Stimulated activated CD4-positive, alpha-beta T cell treated with anti-CD3 and anti-CD28 coated beads, Interleukin-1b, Interleukin-23, amount 100 ng/mL, for 4 hours (primary cell): ENCODE data around the gene CFAP65.
A peak's percentile ranks its signal among the peaks of the same experiment; 100 is the strongest.

Experiments
- DNase-seq, 2 donors: peaks; one replicate each; pipeline ENCODE4 v3.0.0-alpha.2; 2020; ENCODE audit warnings: low read depth in 2 of 2

The CFAP65 gene

DNA sequence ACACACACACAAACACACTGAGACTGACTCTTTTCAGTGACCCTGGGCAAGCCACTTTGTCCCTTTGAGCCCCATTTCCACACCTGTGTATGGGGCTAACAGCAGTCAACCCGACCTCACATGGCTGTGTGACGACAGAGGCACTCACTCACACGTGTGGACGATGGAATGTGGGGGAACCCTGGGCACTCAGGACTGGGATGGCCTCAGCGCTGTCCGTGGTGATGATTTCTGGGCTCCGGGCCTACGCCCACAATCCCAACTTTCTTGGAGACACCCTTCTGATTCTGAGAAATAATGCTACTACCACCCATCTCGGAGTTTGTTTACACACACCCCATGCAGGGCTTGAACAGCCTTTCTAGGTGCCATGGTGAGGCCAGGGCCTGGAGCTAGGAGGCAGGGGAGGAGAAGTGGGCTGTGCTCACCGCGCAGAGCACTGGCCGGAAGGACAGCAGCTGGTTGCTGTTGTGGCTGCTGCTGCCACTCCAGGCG is 49.6 kb downstream of the CFAP65 start:
- DNase-seq, result no peak

DNA sequence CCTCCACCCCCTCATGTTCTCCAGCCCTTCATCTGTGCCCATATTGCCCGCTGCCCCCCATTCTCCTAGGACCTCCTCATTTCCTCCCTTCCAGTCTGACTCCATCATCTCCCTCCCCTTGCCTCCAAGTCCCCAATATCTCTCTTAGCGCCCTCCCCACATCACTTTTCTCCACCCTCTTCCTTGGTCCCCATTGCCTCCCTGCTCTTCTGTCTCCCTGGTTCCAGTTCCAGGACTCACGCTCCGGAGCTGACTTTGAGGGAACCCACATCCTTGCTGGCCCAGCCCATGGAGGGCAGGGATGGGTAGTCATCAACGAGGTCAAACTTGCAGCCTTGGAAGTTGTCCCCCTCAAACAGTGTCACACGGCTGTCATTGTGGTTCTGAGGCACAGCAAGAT is 50.7 kb downstream of the CFAP65 start:
- DNase-seq, result no peak

DNA sequence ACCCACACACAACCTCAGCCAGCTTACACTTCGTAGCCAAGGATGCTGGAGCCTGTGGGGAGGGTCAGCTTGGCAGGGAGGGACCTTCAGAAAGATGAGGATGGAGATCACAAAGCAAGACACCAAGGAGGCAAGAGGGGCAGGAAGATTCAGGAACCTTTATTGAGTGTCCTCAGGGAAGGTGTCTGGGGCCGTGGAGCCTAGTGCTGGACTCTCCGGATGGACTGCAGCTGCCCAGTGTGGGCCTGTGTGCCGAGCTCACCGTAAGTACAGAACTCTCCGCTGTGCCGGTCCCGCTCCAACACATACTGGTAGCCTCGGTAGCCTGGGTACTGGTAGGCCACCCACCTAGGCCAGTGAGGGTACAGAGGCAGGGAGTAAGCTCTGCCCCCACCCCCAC is 51.3 kb downstream of the CFAP65 start:
- DNase-seq, result no peak

DNA sequence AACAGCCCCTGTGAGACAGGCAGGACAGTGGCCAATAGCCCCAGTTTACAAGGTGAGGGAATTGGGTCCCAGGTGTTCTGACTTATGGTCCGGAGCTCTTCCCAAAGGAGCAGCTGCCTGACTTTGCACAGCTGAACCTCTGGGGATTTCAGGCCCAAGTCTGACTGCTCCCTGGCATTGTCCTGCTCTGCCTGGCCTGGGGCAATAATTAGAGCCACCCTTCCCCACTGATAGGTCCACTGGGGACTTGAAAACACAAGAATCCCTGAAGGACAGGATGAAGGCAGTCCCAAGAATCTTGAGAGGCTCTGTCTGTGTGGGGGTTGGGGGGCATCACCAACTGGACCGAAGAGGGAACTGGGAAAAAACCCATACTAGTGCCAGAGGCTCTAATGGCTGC is 52.7 kb downstream of the CFAP65 start:
- DNase-seq, result no peak

DNA sequence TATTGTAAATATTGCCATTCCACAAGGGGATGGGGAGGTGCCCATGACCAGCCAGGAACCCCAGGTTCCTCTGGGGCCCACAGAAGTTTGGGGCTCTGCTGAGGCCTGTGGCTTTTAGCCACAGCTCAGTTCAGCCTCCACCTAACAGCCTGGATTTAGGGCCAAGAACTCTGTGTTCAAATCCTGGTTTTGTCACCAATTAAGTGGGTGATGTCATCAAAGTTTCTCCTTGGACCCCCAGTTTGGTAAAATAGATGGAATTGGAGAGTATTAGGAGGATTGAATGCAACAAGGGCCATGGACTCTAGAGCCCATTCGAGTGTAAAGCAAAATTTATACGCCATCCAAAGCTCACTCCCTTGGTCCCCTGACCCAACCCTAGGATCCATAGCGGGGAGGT is 53.2 kb downstream of the CFAP65 start:
- no peak for DNase-seq

DNA sequence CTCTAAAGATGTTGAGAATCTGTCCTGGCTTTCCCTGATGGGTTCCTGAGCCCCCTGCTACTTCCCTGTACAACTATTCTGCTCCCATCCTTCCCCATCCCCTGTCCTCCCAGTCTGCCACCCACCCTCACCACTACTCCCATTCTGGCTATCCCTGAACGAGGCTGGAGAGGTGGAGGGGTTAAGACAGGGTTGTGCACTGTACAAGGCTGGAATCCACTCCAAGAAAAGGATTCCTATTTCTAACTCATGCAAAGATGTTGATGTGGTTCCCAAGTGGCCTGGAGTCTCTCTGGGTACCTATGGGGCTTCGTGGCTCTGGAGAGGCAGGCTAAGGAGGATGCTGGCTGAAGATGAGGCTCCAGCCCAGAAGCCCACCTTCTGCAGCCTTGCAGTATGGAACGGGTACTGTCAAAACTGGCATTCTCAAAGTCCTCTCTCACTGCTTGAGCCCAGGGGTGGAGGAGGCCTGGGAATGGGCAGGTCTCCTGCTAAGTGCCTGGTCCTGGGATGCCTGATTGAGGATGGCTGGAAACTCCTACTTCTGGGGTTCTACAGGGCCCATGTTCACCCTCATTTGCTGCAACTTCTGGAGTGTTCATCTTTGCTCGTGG is 55.1 kb downstream of the CFAP65 start:
- DNase-seq, result no peak

DNA sequence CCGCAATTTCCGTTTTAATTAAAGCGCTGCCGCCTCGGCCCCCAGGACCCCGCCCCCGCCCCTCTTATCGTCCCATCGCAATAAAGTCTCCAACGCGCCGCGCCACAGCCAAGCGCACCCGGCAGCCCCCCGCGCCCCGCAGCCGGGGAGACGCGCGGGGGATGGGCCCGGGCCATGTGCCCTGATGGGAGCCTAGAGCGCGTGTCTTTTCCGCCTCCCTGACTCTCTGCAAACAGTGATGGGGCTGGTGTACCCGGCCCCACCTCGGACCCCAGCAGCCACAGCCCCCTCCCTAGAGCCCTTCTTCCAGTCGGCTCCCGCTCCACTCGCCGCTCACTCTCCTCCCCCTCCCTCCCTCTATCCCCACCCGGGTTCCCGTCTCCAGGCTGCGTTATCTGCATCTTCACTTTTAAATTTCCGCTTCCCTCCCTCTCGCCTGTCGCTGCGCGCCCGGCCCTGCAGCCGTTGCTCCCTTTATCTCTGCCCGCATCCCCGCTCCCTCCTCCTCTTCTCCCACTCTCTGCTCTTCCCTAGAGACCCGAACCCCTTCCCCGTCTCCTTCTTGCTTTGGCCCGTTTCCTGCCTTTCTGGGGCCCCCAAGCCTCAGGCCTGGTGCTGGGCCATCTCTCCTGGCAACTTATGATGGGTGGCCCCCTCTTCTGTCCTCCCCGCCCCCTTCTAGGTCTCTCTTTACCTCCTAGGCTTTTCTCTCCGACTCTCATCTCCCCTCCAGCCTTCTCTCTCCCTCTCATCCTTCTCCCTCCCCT is 55.8 kb downstream of the CFAP65 start:
- no peak for DNase-seq

DNA sequence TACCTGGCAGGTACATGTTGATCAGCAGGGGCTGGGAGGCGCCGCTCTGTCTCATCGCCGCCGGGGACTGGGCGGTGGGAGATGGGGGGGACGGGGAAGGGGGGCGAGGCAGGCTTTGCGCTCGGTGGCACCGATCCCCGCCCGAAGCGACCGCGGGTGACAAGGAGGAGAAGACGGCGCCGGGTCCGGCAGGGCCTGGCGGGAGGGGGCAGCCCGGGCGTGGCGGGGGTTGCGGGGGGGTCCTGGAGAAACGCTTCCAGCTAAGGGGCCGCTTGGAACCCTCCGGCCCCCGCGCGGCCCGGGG is 56.3 kb downstream of the CFAP65 start, which contains the start of gene FEV:
Gene FEV, minus strand, starts transcription at position 164 of the 304 bp plus-strand sequence. Its CDS starts 109 bp downstream, at position 55.
- DNase-seq, result no peak

DNA sequence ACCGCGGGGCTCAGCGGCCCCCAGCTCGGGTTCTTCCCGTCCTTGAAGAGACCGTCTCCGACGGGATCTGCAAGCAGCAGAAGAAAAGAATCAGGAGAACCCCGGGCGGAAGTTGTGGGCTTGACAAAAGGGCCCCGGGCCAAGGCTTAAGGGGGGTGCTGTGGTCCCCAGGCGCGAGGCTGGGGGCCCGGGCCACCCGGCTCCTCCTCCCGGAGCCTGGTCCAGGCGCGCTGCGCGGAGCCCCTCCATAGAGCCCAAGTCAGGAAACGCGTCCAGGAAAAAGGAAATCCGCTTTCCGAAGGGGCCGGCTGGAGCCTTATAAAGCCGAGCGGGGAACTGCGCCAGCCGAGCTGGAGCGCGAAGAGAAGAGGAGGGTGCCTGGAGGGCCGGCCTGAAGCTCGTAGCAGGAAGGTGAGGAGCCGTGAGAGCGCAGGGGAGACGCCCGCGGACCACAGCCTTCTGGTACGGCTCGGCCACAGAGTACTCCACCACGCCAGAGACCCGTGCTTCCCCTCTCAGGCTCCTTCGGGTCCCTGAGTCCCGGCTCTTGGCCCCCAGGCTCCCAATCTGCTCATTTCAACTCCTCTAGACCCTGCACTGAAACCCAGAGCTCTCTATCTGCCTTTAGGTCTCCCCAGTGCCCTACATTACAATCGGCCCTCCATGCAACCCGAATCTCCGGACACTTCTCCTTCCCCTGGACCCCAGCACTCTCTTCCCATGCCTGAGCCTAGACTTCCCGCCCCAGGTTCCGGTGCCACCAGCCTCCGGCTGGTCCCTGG is 56.9 kb downstream of the CFAP65 start:
- no peak for DNase-seq

DNA sequence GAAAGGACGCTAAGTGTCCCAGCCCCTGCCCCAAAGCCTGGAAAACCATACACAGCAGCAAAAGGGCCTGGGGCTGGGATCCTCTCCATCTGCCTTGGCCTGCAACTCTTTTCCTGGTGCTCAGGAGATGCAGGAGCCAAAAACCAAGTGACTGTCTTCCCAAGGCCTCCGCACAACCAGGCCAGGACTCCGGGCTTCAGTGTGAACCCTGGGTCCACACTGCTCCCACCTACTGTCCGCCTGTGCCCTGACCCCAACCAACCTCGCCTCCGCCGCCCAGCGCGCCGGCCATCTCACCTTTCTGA is 57.4 kb downstream of the CFAP65 start:
- DNase-seq, result no peak

DNA sequence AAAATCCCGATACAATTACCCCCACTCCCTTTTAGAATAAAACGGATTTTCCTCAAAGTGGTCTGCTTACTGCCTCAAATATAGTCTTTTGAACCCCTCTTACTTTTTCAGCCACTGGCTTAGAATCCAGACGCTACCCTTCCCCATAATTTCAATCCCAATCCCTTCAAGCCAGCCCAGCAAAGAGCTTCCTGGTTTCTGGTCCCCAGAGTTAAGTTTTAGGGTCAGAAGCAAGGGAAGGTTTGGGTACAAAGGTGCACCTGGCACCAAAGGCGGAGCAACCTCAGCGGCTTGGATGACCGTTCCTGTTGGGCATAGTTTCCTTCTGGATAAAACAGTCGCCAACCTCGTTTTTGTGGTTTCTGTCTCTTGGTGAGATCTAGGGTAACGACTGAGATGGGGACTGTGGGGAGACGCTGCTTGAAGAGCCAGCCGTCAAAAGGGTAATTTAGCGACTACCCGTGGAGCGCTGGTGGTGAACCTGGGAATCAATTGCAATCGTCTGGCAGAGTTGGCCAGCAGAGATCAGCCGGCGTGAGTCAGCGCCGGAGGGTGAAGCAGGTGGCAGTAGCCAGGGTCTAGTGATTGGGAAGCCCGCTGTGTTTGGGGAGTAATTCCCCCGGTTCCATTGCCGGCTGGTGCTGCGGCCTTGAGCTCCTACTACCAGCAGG is 57.9 kb downstream of the CFAP65 start:
- DNase-seq, result no peak

DNA sequence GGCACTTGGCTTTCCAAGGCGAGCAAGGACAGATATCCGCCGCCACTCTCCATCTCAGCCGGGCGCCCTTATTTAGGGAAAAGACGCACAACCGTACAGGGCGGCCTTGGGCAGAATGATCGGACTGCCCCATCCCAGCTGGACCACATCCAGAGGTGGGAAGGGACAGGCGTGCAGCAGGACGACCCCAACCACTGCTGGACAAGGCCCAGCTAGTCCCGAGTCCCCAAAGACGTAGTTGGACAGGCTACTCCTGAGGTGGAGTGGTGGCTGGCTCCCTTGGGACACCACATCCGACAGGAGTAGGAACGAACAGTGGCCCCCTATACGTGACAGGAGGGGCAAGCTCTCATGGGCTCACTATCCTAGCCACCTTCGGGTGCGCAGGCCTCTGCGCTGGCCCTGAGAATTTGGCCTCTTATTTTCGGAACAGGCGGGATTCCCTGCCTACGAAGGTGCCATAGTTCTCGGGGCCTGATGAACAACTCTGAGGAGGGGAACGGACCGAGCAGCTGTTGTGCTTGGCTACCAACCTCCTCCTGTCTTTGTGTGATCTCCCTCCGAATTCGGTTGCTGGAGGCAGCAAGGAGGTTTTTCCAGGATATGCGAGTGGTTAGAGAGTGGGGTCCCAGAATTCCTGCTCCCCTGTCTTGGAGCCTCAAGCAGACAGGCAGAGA is 58.6 kb downstream of the CFAP65 start:
- no peak for DNase-seq

DNA sequence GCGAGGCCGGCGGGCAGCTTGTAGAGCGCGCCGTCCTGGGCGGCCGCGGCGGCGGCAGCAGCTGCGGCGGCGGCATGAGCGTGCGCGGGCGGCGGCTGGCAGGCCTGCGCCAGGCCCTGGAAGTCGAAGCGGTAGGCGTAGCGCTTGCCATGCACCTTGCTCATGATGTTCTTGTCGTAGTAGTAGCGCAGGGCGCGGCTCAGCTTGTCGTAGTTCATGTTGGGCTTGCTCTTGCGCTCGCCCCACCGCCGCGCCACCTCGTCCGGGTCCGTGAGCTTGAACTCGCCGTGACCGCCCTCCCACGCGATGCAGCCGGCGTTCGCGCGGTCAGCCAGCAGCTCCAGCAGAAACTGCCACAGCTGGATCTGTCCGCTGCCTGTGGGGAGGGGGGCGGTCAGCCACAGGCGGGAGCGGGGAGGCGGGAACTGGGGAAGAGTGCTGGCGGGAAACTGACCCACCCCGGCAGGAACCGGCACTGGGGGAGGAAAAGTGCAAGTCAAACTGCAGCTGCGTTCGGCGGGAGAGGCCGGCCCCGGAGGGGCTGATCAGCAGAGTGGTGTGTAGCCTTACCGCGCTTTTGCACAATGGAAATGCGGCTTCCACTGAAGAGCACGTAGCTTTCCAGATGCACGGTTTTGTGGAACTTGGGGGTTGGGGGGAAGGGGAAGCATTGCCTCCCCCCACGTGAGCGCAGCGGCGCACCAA is 59.3 kb downstream of the CFAP65 start:
- DNase-seq, result peak in 1 of 2 donors; percentile 25

DNA sequence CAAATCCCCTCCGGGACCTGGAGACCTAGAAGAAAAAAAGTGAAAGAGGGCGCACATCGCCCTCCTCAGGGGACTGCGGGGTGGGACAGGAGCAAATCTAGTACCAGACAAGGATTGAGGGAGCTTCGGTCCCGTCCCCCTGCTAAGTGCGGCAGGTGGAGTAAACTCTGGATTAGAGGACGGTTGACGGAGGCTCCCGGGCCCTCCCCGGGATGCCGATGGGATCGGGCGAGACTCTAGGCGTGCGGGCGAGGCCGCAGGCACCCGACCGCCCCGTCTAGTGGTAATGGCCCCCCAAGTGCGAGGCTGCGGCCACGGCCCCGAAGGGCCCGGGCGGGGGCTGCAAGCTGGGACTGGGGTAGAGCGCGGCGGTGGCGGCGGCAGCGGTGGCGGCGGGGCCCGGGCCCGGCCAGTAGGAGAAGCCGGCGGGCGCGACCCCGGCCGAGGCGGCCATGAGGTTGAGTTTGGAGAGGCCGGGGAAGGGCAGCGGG is 59.9 kb downstream of the CFAP65 start:
- no peak for DNase-seq

DNA sequence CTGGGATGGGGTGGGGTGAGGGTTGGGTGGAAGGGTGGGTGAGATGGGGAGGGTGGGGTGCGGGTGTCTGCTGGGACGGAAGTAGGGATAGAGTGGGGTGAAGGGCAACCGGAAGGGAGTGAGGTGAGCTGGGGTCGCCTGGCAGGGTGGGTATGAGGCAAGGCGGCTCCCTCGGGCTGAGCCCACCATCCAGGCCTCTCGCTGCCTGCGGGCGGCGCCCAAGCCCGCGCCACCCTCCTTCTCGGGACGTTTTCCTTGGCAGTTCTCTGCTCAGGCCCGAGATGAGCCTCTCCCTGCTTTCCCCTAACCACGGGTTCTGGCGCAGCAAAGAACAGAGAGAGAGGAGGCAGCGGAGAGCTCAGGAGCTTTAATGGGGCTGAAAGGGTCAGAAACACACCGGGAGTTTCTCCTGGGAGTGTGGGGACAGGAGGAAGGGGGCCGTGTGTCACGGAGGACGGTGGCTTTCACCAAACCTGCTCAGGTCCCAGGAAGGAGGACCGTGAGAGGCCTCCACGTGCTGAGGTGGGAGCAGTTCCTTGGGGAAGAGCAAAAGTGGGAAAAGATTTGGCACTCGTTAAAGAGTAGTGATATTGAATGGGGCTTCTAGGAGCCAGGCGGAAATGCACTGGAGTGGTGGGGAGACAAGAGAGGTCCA is 60.5 kb downstream of the CFAP65 start:
- DNase-seq, result no peak

DNA sequence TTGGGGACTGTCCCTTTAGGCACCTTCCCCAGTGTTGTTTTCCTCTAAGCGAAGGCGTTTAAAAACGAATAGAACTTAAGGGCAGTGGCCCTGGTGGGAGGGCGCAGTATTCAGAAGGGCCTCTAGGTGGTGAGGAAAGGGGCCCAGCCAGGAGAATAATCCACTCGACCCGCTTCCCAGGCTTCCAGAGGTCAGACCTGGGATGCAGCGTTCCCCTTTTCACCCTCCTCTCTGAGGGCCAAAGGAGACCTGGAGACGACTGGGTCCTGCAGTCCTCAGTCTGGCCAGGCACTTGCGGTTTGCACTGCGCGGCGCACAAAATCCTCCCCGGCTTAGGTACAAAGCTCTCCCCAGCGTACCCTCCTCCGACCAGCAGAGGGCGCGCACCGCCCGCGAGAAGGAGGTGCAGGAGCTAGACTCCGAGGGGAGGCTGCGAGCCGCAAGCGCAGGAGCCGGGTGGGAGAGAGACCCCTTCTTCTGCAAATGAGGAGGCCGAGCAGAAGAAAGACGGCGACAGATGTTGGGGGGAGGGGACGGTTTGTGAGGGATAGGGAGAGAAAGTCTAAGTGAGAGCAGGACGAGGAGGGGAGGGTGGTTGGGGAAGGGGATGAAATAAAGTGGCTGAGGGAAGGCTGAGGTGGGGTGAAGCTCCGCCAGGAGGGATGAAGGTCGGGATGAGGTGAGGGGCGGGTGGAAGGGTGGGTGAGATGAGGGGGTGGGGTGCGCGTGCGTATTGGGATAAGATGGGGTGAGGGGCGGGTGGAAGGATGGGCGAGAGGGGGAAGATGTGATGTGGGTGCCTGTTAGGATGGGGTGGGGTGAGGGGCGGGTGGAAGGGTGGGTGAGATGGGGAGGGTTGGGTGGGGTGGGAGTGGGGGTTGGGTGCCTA is 61.2 kb downstream of the CFAP65 start:
- DNase-seq, result peak; percentile 79 to 83

DNA sequence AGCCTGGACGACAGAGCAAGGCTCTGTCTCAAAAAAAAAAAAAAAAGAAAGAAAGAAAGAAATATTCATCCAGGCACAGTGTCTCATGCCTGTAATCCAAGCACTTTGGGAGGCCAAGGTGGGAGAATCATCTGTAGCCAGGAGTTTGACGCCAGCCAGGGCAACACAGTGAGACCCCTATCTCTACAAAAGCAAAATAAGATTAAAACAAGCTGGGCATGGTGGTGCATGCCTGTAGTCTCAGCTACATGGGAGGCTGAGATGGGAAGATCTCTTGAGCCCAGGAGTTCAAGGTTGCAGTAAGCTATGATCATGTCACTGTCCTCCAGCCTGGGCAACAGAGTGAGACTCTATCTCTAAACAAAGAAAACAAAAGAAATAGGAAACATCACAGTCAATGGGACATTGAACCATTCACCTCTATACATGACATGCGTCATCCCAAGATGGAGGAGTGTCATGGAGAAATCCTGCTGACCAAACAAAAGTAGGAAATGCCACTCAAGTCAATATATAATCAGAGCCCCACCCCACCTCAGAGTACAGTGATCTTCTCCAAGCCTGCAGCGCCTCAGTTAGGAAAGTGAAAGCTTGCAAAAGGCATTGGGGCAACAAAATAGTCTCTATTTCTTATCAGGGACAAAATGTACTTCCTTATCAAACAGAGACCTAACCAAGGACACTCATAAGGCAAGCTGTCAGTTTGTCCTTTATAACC is 66.1 kb downstream of the CFAP65 start:
- no peak for DNase-seq

DNA sequence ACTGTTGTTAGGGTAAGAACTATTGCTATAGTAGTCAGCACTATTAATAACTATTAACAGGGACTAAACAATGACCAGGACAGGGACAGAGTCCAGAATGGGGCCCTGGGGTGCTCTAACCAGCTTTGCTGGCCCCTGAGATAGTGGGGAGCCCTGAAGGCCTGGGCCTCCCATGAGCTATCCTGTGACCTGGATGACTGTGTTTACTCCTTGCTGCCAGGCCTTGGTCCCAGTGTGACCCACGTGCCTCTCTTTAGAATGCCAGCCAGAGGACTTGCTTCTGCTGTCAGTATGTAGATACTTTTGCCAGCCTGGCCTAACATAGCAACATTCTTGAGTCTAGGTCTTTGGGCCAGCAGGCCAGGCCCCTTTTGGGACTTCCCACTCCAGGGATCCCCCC is 70.4 kb downstream of the CFAP65 start:
- no peak for DNase-seq
